ENCODE data around the gene EFNA5.

EFNA5 gene

DNA sequence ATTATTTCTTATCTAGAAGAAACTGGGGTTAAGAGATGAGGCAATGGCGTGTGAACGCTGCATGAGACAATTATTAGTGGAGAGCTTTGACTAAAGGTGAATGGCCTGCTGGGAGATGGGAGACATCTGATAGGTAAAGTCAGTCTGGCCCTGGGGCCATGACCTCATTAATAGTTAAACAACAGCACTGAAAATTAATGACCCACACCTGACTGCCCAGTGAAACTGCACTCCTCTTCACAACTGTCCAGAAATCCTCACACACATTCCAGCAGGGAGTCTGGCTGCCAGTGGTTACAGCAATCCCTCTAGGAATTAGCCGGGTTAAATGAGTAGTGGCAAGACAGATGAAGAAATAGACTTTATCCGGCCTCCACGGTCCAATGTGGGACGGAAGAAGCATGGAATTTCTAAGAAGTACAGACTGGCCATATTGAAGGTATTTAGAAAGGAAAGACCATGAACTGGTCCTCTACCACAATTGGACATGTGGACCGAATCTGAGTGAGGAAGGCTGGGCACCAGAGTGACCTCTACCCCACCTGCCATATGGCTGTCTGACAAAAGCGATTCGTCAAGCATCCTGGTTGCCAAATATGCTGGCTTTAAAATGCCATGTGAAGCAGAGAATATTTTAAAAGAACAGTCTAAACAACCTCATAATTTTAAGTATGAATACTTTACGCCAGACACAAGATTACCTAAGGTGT is 138.4 kb downstream of the EFNA5 start:
- no peak for ATAC-seq
- TF ChIP-seq TCF4 (CRISPR knock-in tag; IDR thresholded peaks at IDR 0.05; ENCODE audit: borderline replicate concordance) (no peak), BACH2 (CRISPR knock-in tag; IDR thresholded peaks at IDR 0.05; ENCODE audit: borderline replicate concordance) (no peak), ZFP30 (CRISPR knock-in tag; IDR thresholded peaks at IDR 0.05) (no peak), GLIS3 (CRISPR knock-in tag; IDR thresholded peaks at IDR 0.05) (no peak), CSDC2 (CRISPR knock-in tag; IDR thresholded peaks at IDR 0.05) (no peak), PATZ1 (CRISPR knock-in tag; IDR thresholded peaks at IDR 0.05; ENCODE audit: borderline replicate concordance) (no peak), ESRRG (CRISPR knock-in tag; IDR thresholded peaks at IDR 0.05) (no peak), ZFP3 (CRISPR knock-in tag; IDR thresholded peaks at IDR 0.05) (no peak), ZC3H10 (CRISPR knock-in tag; IDR thresholded peaks at IDR 0.05) (no peak)
- TF ChIP-seq, protein P1, sequence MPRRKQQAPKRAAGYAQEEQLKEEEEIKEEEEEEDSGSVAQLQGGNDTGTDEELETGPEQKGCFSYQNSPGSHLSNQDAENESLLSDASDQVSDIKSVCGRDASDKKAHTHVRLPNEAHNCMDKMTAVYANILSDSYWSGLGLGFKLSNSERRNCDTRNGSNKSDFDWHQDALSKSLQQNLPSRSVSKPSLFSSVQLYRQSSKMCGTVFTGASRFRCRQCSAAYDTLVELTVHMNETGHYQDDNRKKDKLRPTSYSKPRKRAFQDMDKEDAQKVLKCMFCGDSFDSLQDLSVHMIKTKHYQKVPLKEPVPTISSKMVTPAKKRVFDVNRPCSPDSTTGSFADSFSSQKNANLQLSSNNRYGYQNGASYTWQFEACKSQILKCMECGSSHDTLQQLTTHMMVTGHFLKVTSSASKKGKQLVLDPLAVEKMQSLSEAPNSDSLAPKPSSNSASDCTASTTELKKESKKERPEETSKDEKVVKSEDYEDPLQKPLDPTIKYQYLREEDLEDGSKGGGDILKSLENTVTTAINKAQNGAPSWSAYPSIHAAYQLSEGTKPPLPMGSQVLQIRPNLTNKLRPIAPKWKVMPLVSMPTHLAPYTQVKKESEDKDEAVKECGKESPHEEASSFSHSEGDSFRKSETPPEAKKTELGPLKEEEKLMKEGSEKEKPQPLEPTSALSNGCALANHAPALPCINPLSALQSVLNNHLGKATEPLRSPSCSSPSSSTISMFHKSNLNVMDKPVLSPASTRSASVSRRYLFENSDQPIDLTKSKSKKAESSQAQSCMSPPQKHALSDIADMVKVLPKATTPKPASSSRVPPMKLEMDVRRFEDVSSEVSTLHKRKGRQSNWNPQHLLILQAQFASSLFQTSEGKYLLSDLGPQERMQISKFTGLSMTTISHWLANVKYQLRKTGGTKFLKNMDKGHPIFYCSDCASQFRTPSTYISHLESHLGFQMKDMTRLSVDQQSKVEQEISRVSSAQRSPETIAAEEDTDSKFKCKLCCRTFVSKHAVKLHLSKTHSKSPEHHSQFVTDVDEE (CRISPR knock-in tag; IDR thresholded peaks at IDR 0.05): no peak

DNA sequence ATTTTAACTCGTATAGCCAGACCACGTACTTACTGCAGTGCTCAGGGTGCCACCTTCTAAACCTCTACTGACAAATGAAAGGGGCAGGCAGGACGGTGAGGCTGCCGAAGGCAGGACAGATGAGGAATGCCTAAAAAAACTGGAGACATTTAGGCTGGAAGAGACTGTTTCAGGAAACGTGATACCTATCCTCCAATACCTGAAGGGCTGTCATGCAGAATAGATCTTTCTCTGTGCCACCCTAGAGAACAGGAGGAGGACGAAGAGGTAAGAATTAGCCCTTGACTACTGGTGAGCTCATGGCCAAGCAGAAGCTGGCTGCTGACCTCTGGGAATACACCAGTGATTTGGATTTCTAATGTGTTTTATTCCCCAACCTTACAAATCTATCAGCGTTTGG is 139.4 kb downstream of the EFNA5 start:
- TF ChIP-seq, protein P2, sequence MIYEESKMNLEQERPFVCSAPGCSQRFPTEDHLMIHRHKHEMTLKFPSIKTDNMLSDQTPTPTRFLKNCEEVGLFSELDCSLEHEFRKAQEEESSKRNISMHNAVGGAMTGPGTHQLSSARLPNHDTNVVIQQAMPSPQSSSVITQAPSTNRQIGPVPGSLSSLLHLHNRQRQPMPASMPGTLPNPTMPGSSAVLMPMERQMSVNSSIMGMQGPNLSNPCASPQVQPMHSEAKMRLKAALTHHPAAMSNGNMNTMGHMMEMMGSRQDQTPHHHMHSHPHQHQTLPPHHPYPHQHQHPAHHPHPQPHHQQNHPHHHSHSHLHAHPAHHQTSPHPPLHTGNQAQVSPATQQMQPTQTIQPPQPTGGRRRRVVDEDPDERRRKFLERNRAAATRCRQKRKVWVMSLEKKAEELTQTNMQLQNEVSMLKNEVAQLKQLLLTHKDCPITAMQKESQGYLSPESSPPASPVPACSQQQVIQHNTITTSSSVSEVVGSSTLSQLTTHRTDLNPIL (CRISPR knock-in tag; IDR thresholded peaks at IDR 0.05; ENCODE audit: low read depth): no peak
- no peak for TF ChIP-seq ARNTL (CRISPR knock-in tag; IDR thresholded peaks at IDR 0.05; ENCODE audit: borderline replicate concordance, low read depth)
- no peak for TF ChIP-seq PPARA (CRISPR knock-in tag; IDR thresholded peaks at IDR 0.05; ENCODE audit: borderline replicate concordance)
- TF ChIP-seq GLIS3 (CRISPR knock-in tag; IDR thresholded peaks at IDR 0.05): no peak
- TF ChIP-seq, protein P3, sequence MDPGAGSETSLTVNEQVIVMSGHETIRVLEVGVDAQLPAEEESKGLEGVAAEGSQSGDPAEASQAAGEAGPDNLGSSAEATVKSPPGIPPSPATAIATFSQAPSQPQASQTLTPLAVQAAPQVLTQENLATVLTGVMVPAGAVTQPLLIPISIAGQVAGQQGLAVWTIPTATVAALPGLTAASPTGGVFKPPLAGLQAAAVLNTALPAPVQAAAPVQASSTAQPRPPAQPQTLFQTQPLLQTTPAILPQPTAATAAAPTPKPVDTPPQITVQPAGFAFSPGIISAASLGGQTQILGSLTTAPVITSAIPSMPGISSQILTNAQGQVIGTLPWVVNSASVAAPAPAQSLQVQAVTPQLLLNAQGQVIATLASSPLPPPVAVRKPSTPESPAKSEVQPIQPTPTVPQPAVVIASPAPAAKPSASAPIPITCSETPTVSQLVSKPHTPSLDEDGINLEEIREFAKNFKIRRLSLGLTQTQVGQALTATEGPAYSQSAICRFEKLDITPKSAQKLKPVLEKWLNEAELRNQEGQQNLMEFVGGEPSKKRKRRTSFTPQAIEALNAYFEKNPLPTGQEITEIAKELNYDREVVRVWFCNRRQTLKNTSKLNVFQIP (CRISPR knock-in tag; IDR thresholded peaks at IDR 0.05; ENCODE audit: borderline replicate concordance, low read depth): no peak
- TF ChIP-seq ZNF8 (CRISPR knock-in tag; IDR thresholded peaks at IDR 0.05): no peak
- no peak for TF ChIP-seq CSDC2 (CRISPR knock-in tag; IDR thresholded peaks at IDR 0.05)
- TF ChIP-seq ZFP3 (CRISPR knock-in tag; IDR thresholded peaks at IDR 0.05): no peak
- TF ChIP-seq ZC3H10 (CRISPR knock-in tag; IDR thresholded peaks at IDR 0.05): no peak
- TF ChIP-seq BACH2 (CRISPR knock-in tag; IDR thresholded peaks at IDR 0.05; ENCODE audit: borderline replicate concordance): no peak
- TF ChIP-seq PATZ1 (CRISPR knock-in tag; IDR thresholded peaks at IDR 0.05; ENCODE audit: borderline replicate concordance): no peak
- TF ChIP-seq, protein P4, sequence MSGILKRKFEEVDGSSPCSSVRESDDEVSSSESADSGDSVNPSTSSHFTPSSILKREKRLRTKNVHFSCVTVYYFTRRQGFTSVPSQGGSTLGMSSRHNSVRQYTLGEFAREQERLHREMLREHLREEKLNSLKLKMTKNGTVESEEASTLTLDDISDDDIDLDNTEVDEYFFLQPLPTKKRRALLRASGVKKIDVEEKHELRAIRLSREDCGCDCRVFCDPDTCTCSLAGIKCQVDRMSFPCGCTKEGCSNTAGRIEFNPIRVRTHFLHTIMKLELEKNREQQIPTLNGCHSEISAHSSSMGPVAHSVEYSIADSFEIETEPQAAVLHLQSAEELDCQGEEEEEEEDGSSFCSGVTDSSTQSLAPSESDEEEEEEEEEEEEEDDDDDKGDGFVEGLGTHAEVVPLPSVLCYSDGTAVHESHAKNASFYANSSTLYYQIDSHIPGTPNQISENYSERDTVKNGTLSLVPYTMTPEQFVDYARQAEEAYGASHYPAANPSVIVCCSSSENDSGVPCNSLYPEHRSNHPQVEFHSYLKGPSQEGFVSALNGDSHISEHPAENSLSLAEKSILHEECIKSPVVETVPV (CRISPR knock-in tag; IDR thresholded peaks at IDR 0.05): no peak
- no peak for TF ChIP-seq ZNF565 (CRISPR knock-in tag; conservative IDR thresholded peaks at IDR 0.05; ENCODE audit: low read depth)
- no peak for TF ChIP-seq ZFP30 (CRISPR knock-in tag; IDR thresholded peaks at IDR 0.05)
- no peak for TF ChIP-seq ISL1 (CRISPR knock-in tag; IDR thresholded peaks at IDR 0.05)
- TF ChIP-seq, protein P1 (CRISPR knock-in tag; IDR thresholded peaks at IDR 0.05): no peak
- no peak for TF ChIP-seq ZNF70 (CRISPR knock-in tag; IDR thresholded peaks at IDR 0.05)
- no peak for TF ChIP-seq SNAI2 (CRISPR knock-in tag; IDR thresholded peaks at IDR 0.05)
- TF ChIP-seq TCF4 (CRISPR knock-in tag; IDR thresholded peaks at IDR 0.05; ENCODE audit: borderline replicate concordance): no peak
- no peak for ATAC-seq
